Bone marrow (tissue), 2 donors: ENCODE data around the gene SLC39A11.

Experiments
- DNase-seq, 2 donors: peaks; one replicate each; lab custom pipeline; 2025; lab: John Stamatoyannopoulos, UW

Gene SLC39A11

DNA sequence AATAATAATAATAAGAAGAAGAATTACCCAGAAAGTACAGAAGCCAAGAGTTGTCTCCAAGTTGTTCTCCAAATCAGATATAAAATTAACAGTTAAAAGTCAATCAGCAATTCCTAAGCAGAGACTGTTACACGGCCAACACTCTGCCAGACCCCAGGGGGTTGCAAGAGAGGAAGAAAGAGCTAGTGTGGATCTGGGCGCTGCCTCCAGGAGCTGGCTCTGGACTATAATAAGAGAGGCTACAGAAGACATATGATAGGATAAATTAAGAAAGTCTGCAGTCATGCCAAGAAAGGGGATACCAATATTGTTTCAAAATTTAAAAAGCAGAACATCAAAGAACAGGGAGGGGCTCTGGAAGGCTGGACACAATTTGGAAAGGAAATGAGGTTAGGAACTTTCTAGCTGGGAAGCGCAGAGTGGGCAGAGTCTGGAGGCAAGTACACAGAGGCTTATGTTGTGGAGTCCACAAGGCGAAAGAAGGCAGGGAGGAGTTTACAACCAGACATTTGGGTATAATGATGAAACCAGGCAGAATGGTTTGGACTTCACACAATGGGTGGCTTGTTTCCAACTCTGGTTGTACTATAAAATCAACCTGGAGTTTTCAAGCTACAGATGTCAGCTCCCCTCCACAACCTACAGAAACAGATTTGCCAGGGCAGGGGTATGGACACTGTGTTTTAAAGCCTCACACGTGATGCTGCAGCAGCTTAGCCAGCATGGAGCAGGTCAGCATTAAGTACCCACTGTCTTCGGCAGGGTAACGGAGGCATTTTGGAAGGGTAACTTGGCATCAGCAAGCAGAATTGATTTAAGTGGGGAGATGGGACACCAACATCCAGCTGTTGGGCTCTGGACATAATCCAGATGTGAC is 49.4 kb downstream of the SLC39A11 start:
- no peak for DNase-seq

DNA sequence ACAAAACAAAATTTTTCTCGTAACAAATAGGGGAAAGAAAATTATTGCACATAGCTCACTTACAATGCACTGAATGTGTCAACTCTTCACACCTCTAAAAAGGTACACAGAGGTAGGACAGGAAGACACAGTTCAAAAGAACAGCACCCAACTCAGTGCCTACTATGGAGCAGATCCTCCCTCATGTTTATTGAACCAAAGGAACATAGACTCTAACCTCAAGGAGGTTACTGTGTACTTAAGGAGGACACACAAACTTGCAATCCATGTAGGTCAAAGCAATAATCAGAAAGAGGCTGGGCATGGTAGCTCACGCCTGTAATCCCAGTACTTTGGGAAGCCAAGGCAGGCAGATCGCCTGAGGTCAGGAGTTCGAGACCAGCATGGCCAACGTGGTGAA is 50.3 kb downstream of the SLC39A11 start:
- DNase-seq, result no peak

DNA sequence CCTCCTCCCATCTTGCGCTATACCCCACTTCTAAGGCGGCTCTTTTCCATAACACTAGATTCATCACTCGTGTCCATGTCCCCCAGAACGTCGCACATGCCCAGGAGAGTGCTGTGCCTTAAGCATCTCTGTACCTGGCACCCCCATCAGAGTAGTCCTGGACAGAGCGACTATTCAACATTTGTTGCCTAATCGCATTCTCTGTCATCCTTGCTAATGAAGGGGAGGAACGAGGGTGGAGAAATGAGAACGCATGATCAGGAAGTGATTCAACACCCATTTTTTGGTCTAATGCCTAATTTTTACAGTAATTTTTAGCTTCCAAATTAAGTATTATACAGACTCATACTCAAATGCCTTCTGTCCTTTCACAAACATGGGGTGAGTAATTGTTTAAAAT is 53.2 kb downstream of the SLC39A11 start:
- no peak for DNase-seq

DNA sequence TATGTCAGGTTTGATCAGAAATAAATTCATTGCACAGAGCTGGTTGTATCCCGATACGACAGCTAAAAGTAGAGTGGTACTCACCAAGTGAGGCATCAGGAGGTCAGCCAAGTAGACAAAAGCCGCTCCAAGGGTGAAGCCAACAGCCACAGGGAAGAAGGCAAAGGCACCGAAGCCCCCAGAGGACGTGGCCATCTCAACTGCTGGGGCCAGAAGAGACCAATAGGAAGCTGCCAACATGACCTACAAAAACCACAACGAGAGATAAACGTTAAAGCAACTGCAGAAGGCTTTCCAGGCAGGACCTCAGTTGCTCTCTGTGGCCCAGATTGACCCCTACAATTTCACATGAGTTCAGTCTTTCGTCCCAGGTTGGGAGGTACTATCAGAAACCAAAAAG is 61.0 kb downstream of the SLC39A11 start:
- no peak for DNase-seq

DNA sequence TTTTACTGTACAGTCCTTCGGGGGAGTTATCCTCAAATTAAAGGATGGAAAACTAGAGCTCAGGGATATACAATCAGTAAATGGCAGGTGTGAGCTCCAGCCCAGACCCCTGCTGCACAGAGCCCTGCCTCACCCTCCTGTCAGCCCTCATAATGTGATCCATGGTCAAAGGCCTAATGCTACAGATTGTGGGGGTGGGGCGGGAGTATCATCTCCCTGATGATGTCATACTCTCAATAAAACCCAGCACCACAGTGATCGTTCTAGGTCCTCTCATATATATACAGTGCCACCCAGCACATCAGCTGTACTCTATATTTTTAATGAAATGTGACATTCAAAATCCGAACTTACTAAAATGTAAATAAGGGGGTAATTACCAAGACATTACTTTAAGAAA is 61.5 kb downstream of the SLC39A11 start:
- no peak for DNase-seq

DNA sequence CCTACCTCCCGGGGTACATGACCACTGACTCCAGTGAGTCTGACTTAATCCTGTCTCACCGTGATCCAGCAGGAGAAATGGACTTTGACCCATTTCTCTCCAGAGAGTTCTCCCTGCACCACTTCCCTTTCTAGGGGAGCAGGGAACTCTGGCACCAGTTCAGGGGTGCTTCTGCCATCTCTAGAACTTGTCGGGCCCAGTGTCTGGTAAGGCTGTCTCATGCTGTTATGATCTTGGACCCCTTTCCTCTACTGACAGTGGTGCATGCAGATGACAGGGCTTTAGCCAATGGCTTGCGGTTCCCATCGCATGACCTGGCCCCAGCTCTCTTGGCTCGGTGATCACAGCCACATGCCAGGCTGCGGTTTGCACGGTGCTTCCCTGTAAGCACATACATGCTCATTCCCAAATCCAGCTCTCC is 62.0 kb downstream of the SLC39A11 start:
- DNase-seq, result no peak

DNA sequence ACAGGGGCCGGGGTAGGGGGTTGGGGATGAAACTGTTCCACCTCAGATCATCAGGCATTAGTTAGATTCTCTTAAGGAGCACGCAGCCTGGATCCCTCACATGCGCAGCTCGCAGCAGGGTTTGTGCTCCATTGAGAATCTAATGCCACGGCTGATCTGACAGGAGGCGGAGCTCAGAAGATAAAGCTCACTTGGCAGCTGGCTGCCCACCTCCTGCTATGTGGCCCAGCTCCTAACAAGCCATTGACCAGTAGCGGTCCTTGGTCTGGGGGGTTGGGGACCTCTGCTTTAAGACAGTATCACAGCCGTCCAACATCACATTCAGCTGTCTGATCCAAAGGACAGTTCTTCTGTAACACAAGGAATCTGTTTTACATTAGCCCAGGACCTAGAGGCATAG is 62.5 kb downstream of the SLC39A11 start:
- no peak for DNase-seq

DNA sequence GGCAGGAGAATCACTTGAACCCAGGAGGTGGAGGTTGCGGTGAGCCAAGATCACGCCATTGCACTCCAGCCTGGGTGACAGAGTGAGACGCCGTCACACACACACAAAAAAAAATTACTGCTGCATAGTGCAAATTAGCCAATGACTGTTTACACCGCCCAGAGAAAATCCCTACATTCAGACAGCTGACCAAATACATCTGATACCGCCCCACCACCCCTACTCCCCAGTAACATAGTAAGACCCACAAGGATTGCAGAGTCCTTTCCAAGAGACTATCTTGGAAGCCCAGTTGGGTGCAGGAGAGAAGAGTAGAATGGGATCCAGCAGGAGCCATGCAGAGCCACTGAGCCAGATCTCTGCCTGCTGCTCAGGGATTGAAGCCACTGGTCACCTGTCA is 63.5 kb downstream of the SLC39A11 start:
- no peak for DNase-seq

DNA sequence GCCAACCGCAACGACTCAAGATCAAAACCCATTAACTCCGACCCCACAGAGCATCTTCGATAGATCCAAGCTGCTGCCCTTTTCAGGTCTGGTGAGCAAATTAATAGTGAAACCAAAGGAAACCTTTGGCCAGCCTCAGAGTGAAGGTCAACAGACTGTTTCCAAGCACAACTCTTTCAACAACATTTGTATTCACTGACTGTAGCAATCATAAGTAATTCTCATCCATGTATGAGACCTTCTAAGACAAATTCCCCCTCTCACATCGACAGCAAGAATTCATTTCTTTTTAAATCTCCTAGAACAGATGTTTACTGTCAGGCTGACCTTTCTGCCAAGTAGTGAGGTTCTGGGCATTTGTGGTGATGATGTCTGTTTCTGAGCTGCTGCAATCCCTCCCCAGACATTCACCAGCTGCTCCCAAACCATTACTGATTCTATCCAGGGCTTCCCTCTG is 64.2 kb downstream of the SLC39A11 start:
- DNase-seq, result no peak

DNA sequence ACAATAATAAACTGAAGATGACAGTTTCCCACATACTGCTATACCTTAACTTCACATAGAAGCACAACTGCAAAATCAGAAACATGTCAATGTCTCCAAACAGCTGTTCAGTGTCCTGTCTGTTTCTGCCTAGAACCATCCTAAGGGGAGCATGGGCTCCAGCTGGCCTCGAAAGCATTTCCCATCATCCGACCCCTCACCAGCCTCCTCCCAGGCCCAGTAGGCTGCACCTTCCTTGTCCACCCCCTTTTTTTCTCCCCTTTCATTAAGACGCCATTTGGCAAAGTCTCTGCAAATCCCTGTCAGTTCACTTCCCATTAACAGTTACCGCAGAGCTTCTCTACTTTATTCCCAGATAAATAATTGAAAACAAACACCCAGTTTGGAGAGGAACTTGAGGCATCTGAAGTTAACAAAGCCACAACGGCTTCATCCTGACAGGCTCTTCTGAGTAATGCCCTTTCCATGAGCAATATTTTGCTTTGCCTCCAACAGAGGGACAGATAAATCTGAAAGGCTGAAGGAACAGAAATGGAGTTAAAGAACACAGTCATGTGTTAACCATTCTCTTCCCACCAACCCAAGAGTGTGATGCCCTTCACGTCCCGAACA is 65.3 kb downstream of the SLC39A11 start:
- DNase-seq, result no peak

DNA sequence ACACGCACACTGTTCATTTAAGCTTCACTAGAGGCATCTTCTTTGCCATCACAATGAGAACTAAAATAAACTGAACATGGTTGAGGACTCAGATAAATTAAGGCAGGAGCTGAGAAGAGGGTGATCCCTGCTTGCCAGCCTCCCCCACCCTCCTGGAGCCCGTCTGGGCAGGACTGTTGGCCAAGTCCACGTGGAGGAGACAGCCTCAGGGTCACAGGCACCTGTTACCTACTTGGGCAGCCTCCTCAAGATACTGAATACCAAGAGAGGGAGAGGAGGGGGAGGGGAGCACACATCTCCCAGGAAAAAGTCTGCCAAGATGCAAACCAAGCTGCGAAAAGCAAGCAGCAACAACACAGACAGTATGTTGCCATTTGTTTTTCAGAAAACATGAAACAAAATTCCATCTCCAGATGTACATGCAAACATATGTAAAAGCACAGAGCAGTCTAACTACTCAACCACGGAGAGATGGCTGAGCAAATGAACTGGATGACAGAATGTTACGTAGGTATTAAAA is 67.4 kb downstream of the SLC39A11 start:
- DNase-seq, result no peak

DNA sequence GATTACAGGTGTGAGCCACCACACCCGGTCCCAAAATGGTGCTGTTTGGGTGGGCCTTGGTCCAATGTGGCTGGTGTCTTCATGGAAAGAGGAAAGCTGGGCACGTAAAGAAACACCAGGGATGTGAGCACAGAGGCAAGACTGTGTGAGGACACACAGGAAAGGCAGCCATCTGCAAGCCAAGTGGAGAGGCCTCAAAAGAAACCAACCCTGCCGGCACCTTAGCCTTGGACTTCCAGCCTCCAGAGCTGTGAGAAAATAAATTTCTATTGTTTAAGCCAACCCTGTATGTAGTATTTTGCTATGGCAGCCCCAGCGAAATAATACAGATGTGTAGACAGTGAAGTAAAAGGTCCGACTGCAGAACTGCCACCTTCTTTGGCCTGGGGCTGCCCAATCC is 68.7 kb downstream of the SLC39A11 start:
- no peak for DNase-seq

DNA sequence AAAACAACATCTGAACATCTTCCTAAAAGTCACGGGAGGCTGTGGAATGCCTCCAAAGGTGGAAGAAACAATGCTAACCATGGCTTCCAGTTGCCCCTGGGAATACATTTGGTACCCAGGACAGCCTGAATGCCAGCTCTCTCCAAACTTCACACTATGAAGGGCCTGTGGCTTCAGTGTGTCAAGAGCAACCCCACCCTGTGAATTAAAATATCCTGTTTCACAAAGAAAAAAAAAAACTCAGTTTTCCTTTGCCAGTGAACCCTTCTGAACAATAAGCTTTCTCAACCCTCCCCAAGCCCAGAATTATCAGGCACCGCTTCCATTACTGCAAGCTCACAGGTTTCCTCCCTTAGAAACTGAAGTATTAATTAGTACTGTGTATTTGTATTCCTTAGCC is 69.8 kb downstream of the SLC39A11 start:
- no peak for DNase-seq

DNA sequence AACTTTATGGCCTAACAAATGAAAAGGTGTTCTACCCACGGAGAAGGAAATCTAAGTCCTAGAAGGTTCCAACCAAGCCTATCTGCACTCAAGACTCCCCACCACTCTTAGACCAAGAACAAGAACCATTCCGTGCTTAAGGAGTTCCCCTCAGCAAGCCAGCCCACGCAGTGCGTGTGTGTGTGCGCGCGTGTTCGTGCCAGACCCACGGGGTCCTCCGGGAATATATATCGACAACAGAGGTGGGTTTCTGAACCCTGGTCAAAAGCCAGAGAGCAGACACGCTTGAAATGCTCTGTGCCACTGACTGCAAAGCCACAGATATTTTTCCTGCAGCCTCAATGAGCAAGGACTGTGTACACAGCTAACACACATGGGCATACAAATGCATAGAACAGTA is 70.7 kb downstream of the SLC39A11 start:
- DNase-seq, result no peak

DNA sequence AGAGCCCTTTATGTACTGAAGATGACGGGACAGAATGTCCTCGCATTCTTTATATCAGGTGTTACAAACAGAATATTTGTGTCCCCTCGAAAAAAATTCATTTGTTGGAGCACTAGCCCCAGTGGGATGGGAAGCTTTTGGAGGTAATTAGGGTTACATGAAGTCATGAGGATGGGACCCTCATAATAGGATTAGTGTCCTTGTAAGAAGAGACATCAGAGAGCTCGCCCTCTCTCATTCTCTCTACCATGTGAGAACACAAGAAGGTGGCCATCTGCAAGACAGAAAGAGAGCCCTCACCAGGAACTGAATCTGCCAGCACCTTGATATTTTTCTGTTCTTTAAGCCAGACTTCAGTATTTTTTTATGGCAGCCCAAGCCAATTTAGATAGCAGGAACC is 72.4 kb downstream of the SLC39A11 start:
- no peak for DNase-seq

DNA sequence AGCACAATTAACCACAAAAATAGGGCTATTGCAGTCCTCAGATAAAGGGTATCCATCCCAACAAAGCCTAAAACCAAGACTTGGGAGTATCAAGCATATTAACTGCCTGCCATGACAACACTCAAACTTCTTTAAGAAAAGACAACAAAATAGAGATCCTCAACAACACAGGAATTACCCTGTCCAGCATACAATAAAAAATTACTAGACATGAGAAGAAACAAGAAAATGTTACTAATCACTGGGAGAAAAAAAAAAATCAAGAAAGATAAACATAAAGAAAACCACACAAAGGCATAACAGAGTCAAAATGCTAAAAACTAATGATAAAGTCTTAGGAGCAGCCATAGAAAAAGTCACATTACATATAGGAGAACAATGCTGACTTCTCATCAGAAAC is 73.9 kb downstream of the SLC39A11 start:
- DNase-seq, result no peak

DNA sequence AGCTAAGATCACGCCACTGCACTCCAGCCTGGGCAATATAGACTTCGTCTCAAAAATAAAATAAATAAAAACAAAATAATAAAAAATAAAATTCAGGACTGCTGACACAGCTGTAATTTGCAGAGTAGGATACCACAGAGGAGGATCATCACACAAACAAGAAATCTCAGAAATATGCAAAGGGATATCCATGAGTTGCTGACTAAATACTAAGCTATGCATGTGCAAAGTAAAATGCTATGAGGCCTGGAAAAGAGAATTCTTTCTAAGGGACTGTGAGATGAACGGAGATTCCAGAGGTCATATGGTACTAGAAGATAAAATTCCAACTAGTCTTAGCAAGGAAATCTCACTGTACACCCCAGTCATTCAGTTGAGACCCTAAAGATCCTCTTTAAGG is 74.8 kb downstream of the SLC39A11 start:
- no peak for DNase-seq

DNA sequence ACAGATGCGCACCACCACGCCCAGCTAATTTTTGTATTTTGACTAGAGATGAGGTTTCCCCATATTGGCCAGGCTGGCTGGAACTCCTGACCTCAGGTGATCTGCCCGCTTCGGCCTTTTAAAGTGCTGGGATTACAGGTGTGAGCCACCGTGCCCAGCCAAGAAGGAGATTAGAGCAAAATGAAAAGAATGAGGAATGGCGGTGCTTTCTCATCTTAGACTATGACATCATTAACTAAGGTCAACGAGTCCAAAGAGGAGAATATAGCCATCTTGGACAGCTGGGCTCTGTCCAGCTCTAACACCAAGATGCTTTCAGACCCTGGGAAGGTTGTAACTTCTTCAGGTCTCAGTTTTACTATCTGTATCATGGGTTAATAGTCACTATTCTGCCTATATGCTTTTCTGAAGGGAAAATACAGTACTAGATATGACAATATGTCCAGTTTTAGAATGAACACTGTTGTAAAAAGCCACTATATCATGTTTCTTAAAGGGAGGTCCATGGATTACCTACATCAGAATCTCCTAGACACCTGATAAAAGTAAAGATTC is 76.7 kb downstream of the SLC39A11 start:
- no peak for DNase-seq

DNA sequence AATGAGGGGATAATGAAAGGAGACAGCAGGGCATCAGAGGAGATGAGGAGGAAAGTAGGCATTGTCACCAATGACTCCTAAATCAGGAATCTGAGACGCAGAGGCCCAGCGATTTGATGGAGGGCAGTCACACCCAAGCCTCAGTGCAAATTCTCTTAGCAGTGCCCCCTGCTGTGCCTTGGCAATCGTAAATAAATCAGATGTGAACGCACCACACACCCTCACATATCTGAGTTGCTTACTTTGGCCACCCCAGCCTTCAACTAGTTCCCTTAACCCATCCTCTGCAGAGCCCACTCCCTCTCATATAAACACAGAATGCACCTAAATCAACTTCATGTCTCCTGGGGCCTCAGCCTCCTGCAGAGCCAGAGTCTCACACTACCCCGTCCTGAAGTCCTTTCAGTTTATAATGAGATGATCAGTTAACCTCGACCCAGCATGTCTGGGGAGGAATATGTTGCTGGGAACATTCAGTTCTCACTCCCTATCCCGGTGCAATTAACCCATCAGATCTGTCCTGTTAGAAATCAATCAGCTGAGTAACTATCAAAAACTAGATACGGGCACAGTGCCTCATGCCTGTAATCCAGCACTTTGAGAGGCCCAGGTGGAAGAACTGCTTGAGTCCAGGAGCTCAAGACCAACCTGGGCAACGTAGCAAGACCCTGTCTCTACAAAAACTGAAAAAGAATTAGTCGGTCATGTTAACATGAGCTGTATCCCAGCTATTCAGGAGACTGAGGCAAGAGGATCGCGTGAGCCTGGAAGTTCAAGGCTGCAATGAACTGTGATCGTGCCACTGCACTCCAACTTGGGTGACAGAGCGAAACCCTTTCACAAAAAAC is 78.4 kb downstream of the SLC39A11 start:
- DNase-seq, result no peak

DNA sequence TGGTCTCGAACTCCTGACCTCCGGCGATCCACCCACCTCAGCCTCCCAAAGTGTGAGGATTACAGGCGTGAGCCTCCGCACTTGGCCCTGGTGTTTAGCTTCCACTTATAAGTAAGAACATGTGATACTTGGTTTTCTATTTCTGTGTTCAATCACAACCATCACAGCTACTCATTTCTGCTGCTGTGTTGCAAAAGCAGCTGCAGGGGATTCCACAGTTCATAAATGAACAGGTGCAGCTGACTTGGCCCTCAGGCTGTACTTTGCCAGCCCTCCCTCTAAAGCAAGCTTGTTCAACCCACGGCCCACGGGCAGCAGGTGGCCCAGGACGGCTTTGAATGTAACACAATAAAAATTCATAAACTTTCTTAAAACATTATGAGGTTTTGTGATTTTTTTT is 79.2 kb downstream of the SLC39A11 start:
- no peak for DNase-seq

DNA sequence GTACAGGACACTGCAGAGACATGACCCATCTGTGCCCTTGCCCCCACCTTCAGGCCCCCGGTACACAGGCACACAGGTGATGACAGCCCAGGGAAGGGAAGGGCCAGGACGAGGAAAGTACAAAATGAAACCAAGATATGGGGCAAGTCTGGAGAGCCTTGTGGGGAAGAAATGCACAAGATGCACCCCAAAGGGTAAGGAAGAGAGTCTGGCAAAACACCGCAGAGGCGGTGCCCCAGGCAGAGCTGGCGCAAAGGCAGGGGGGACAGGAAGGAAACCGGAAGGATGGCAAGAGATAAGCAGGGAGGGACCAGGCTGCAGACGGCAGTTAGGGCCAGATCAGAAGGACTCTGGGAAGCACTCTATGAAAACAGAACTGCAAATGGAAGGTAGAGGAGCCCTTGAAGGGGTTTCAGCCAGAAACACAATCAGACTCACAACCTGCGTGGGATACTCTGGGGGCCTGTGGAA is 81.4 kb downstream of the SLC39A11 start:
- peak in 1 of 2 donors; percentile 91 for DNase-seq

DNA sequence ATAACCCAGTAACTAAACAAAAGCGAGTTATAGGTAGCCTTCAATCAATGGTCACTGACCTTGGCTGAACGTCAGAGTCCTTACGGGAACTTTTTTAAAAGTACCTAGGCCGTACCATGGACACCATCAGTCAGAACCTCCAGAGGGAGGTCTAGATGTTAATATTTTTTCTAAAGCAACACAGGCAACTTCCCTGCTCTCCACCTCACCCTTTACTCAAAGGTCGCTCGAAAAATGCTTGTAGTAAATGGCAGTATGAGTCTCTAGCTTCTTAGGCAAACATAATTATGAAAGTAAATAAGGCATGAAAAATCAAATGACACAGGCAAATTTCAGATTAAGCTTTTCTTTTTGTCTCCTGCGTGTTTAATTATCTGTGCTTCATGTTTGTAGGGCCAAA is 82.1 kb downstream of the SLC39A11 start:
- DNase-seq, result no peak
